ENCODE measurements around the gene GRWD1.

GRWD1 gene

GRCh38 chr19:48493718-48494401 lies 48.1 kb downstream of the GRWD1 start:
- H3K9ac ChIP-seq (ENCODE audit: low read length) = no peak overlapping the region
- peak overlapping the region; percentile 4 to 50 for H3K4me3 ChIP-seq (ENCODE audit: low read depth in 1 of 2, low read length in 2 of 2)
- H3K36me3 ChIP-seq (ENCODE audit: insufficient read depth, low read length) = no peaks in the 10 kb centered on the region
- no peaks in the 10 kb centered on the region for H3K9me3 ChIP-seq (ENCODE audit: low read length)
- peaks cover 0 to 39% of the 10 kb centered on the region in 2 donors for H3K27me3 ChIP-seq (ENCODE audit: control insufficient read depth in 1 of 2, insufficient read depth in 2 of 2, low read length in 2 of 2)
- H3K4me1 ChIP-seq (ENCODE audit: insufficient read depth, low read length) = no peaks in the 10 kb centered on the region
- no peak overlapping the region for H3K27ac ChIP-seq (ENCODE audit: low read depth, low read length)

- peaks cover 0 to 55% of the 10 kb centered on the region in 2 donors for H3K27me3 ChIP-seq (ENCODE audit: control insufficient read depth in 1 of 2, insufficient read depth in 2 of 2, low read length in 2 of 2)
- H3K9ac ChIP-seq (ENCODE audit: low read length) = no peak overlapping the region
- H3K4me1 ChIP-seq (ENCODE audit: insufficient read depth, low read length) = no peaks in the 10 kb centered on the region
- H3K4me3 ChIP-seq (ENCODE audit: low read depth in 1 of 2, low read length in 2 of 2) = no peak overlapping the region
- no peaks in the 10 kb centered on the region for H3K36me3 ChIP-seq (ENCODE audit: insufficient read depth, low read length)
- H3K9me3 ChIP-seq (ENCODE audit: low read length) = no peaks in the 10 kb centered on the region
- no peak overlapping the region for H3K27ac ChIP-seq (ENCODE audit: low read depth, low read length)
Observed at GRCh38 chr19:48495396-48495795, 49.6 kb downstream of the GRWD1 start.

- Histone ChIP-seq H3K27ac (ENCODE audit: low read depth, low read length) (no peak overlapping the region), H3K36me3 (ENCODE audit: insufficient read depth, low read length) (no peaks in the 10 kb centered on the region), H3K27me3 (ENCODE audit: control insufficient read depth in 1 of 2, insufficient read depth in 2 of 2, low read length in 2 of 2) (peaks cover 4 to 63% of the 10 kb centered on the region in 2 donors), H3K9me3 (ENCODE audit: low read length) (no peaks in the 10 kb centered on the region), H3K4me3 (ENCODE audit: low read depth in 1 of 2, low read length in 2 of 2) (no peak overlapping the region), H3K9ac (ENCODE audit: low read length) (no peak overlapping the region), H3K4me1 (ENCODE audit: insufficient read depth, low read length) (no peaks in the 10 kb centered on the region)
Observed at GRCh38 chr19:48496959-48497727, 51.4 kb downstream of the GRWD1 start.

DNA sequence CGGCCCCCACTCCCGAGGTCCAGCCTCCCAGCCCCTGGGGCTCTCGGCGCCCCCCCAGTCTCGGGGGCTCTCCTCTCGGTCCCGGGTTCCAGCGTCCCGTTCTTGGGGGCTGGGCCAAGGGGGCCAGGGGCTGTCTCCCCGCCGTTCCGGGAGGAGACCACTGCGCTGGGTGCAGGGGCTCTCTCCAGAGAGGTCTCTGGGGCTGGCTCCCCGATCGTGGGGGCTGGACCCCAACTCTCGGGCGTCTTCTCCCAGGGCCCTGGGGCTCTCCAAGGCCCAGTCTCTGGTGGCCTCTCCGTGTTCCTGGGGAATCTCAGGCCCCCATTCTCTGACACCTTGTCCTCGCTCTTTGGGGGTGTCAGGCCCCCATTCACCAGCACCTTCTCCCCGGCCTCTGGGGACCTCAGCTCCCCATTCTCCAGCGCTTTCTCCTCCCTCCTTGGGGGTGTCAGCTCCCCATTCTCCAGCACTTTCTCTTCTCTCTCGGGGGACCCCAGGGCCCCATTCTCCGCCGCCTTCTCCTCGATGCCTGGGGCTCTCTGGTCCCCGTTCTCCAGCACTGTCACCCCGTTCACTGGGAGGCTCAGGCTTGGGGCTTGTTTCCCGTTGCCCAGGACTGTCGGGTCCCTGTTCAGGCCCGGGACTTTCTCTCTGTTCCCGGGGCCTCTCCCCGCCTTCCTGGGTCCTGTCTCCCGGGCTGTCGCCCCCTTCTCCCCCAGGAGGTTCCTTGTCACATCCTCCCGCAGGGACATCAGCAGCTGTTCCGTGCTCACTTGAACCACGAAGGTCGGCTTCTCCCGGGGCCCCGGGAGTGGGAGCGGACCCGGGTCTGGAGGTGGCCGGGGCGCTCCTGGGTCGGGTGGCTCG lies 52.2 kb downstream of the GRWD1 start:
- H3K27me3 ChIP-seq (ENCODE audit: control insufficient read depth in 1 of 2, insufficient read depth in 2 of 2, low read length in 2 of 2) = peaks cover 4 to 60% of the 10 kb centered on the region in 2 donors
- H3K36me3 ChIP-seq (ENCODE audit: insufficient read depth, low read length) = no peaks in the 10 kb centered on the region
- no peak overlapping the region for H3K4me3 ChIP-seq (ENCODE audit: low read depth in 1 of 2, low read length in 2 of 2)
- no peaks in the 10 kb centered on the region for H3K9me3 ChIP-seq (ENCODE audit: low read length)
- no peak overlapping the region for H3K27ac ChIP-seq (ENCODE audit: low read depth, low read length)
- no peaks in the 10 kb centered on the region for H3K4me1 ChIP-seq (ENCODE audit: insufficient read depth, low read length)
- H3K9ac ChIP-seq (ENCODE audit: low read length) = no peak overlapping the region

DNA sequence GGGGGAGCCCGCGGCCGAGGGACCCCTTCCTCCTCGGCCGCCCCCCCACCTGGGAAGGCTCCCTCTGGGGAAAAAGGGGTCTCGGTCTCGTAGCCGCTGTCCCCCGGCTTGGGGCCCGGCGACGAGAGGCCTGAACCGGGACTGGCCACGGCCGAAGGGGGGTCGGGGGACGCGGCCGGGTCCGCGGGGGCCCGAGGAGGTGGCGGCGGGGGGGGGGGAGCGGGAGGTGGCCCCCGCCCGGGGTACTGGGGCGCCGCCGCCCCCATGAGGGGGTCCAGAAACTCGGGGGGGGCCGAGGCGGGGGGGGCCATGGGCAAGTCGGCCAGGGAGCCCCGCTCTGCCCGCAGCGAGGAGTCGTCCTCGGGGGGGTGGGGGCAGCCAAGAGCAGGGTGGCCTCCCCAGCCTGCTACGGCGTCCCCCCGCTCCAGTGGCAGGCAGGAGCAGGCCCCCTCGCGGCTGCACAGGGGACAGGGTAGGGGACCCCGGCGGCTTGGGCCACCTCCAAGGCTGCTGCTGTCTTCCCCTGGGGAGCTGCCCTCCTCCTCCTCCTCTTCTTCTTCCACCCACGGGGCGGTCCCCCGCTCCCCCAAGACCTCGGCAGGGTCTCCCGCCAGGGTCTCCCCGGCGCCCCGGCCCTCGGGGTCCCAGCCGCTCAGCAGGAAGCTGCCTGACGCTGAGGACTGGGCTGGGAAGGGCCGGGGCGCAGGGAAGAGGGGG lies 53.0 kb downstream of the GRWD1 start:
- no peak overlapping the region for H3K9ac ChIP-seq (ENCODE audit: low read length)
- H3K4me3 ChIP-seq (ENCODE audit: low read depth in 1 of 2, low read length in 2 of 2) = no peak overlapping the region
- no peak overlapping the region for H3K27ac ChIP-seq (ENCODE audit: low read depth, low read length)
- H3K27me3 ChIP-seq (ENCODE audit: control insufficient read depth in 1 of 2, insufficient read depth in 2 of 2, low read length in 2 of 2) = peaks cover 4 to 59% of the 10 kb centered on the region in 2 donors
- no peaks in the 10 kb centered on the region for H3K9me3 ChIP-seq (ENCODE audit: low read length)
- no peaks in the 10 kb centered on the region for H3K36me3 ChIP-seq (ENCODE audit: insufficient read depth, low read length)
- H3K4me1 ChIP-seq (ENCODE audit: insufficient read depth, low read length) = no peaks in the 10 kb centered on the region

- Histone ChIP-seq H3K27me3 (ENCODE audit: control insufficient read depth in 1 of 2, insufficient read depth in 2 of 2, low read length in 2 of 2) (peaks cover 4 to 59% of the 10 kb centered on the region in 2 donors), H3K4me1 (ENCODE audit: insufficient read depth, low read length) (no peaks in the 10 kb centered on the region), H3K27ac (ENCODE audit: low read depth, low read length) (no peak overlapping the region), H3K36me3 (ENCODE audit: insufficient read depth, low read length) (no peaks in the 10 kb centered on the region), H3K9ac (ENCODE audit: low read length) (no peak overlapping the region), H3K4me3 (ENCODE audit: low read depth in 1 of 2, low read length in 2 of 2) (no peak overlapping the region), H3K9me3 (ENCODE audit: low read length) (no peaks in the 10 kb centered on the region)
Observed at GRCh38 chr19:48499316-48500090, 53.7 kb downstream of the GRWD1 start.

GRCh38 chr19:48500830-48501493 lies 55.2 kb downstream of the GRWD1 start:
- Histone ChIP-seq H3K27ac (ENCODE audit: low read depth, low read length) (no peak overlapping the region), H3K9me3 (ENCODE audit: low read length) (no peaks in the 10 kb centered on the region), H3K27me3 (ENCODE audit: control insufficient read depth in 1 of 2, insufficient read depth in 2 of 2, low read length in 2 of 2) (peaks cover 4 to 59% of the 10 kb centered on the region in 2 donors), H3K9ac (ENCODE audit: low read length) (no peak overlapping the region), H3K4me3 (ENCODE audit: low read depth in 1 of 2, low read length in 2 of 2) (no peak overlapping the region), H3K4me1 (ENCODE audit: insufficient read depth, low read length) (no peaks in the 10 kb centered on the region), H3K36me3 (ENCODE audit: insufficient read depth, low read length) (no peaks in the 10 kb centered on the region)

DNA sequence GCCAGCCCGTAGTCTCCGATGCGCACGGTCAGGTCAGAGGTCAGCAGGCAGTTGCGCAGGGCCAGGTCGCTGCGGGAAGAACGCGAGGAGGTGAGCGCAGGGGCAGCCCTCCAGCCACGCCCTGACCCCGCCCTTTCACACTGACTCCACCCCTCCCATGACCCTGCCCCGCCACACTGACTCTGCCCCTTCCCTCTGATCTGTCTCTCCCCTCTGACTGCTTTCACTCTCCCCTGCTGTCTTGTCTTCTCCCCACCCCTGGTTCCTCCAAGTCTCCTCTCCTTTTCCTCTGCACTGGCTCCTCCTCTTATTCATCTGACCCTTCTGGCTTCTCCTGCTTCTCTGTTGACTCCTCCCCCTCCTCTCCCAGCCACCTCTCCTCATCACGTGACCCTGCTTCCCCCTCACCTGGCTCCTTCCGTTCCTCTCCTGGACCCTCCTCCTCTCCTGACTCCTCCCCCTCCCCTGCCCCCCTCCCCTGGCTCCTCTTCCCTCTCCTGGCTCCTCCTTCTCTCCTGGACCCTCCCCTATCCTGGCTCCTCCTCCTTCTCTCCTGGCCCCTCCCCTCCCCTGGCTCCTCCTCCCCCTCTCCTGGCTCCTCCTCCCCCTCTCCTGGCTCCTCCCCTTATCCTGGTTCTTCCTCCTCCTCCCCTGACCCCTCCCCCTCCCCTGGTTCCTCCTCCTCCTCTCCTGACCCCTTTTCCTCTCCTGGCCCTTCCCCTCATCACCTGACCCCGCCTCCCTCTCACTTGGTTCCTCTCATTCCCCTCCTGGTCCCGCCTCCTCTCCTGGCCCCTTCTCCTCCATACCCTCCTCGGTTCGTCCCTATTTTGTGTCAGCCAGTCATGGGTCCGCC lies 55.9 kb downstream of the GRWD1 start:
- H3K36me3 ChIP-seq (ENCODE audit: insufficient read depth, low read length) = no peaks in the 10 kb centered on the region
- H3K27ac ChIP-seq (ENCODE audit: low read depth, low read length) = no peak overlapping the region
- no peaks in the 10 kb centered on the region for H3K9me3 ChIP-seq (ENCODE audit: low read length)
- peaks cover 4 to 59% of the 10 kb centered on the region in 2 donors for H3K27me3 ChIP-seq (ENCODE audit: control insufficient read depth in 1 of 2, insufficient read depth in 2 of 2, low read length in 2 of 2)
- no peak overlapping the region for H3K9ac ChIP-seq (ENCODE audit: low read length)
- no peaks in the 10 kb centered on the region for H3K4me1 ChIP-seq (ENCODE audit: insufficient read depth, low read length)
- H3K4me3 ChIP-seq (ENCODE audit: low read depth in 1 of 2, low read length in 2 of 2) = no peak overlapping the region

- Histone ChIP-seq H3K4me1 (ENCODE audit: insufficient read depth, low read length) (no peaks in the 10 kb centered on the region), H3K4me3 (ENCODE audit: low read depth in 1 of 2, low read length in 2 of 2) (no peak overlapping the region), H3K9me3 (ENCODE audit: low read length) (no peaks in the 10 kb centered on the region), H3K36me3 (ENCODE audit: insufficient read depth, low read length) (no peaks in the 10 kb centered on the region), H3K9ac (ENCODE audit: low read length) (no peak overlapping the region), H3K27ac (ENCODE audit: low read depth, low read length) (no peak overlapping the region), H3K27me3 (ENCODE audit: control insufficient read depth in 1 of 2, insufficient read depth in 2 of 2, low read length in 2 of 2) (peaks cover 4 to 52% of the 10 kb centered on the region in 2 donors)
Observed at GRCh38 chr19:48502350-48503018, 56.7 kb downstream of the GRWD1 start.

All from muscle layer of colon (tissue), 2 donors.